Neural cell (in vitro differentiated cells): ENCODE results near the gene TMEM121.

Experiments
- REST ChIP-seq: IDR thresholded peaks from 2 replicates; pipeline ENCODE4 v1.6.1; 2012; ENCODE audit warnings: borderline replicate concordance
- TF ChIP-seq, protein P1 (sequence below): fragments of 450-650 bp; IDR thresholded peaks from 2 replicates; pipeline ENCODE4 v1.5.1; 2014; ENCODE audit warnings: antibody characterized with exemption, mild to moderate bottlenecking, moderate library complexity; ENCODE audit not compliant: poor library complexity, severe bottlenecking

GRCh38 chr14:105563347-105563737, 37.0 kb downstream of the TMEM121 start:
- TF ChIP-seq REST: no peak
- TF ChIP-seq, protein P1, sequence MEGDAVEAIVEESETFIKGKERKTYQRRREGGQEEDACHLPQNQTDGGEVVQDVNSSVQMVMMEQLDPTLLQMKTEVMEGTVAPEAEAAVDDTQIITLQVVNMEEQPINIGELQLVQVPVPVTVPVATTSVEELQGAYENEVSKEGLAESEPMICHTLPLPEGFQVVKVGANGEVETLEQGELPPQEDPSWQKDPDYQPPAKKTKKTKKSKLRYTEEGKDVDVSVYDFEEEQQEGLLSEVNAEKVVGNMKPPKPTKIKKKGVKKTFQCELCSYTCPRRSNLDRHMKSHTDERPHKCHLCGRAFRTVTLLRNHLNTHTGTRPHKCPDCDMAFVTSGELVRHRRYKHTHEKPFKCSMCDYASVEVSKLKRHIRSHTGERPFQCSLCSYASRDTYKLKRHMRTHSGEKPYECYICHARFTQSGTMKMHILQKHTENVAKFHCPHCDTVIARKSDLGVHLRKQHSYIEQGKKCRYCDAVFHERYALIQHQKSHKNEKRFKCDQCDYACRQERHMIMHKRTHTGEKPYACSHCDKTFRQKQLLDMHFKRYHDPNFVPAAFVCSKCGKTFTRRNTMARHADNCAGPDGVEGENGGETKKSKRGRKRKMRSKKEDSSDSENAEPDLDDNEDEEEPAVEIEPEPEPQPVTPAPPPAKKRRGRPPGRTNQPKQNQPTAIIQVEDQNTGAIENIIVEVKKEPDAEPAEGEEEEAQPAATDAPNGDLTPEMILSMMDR: no peak
